T-helper 2 cell treated with Interferon-gamma antibody and Interleukin-4, amounts not matched to agents 5 μg/mL and 100 μg/mL, for 36 hours (primary cell): ENCODE results near the gene RBM19.
A peak's percentile ranks its signal among the peaks of the same experiment; 100 is the strongest.

Source experiments
- DNase-seq: peaks from one replicate; pipeline ENCODE4 v3.0.0; 2021; ENCODE audit warnings: low spot score
- H3K27ac Mint-ChIP-seq: one replicate; pipeline ENCODE4 v1.8.0; 2021; ENCODE audit warnings: mild to moderate bottlenecking, mixed read lengths
- H3K27me3 Mint-ChIP-seq: one replicate; pipeline ENCODE4 v1.8.0; 2021; ENCODE audit warnings: low read depth, mixed read lengths
- H3K36me3 Mint-ChIP-seq: one replicate; pipeline ENCODE4 v1.8.0; 2021; ENCODE audit warnings: low read depth, mixed read lengths
- H3K4me1 Mint-ChIP-seq: one replicate; pipeline ENCODE4 v1.8.0; 2021; ENCODE audit warnings: low read depth, mixed read lengths
- H3K4me3 Mint-ChIP-seq: one replicate; pipeline ENCODE4 v1.8.0; 2022; ENCODE audit warnings: mild to moderate bottlenecking, moderate library complexity, mixed read lengths
- H3K9me3 Mint-ChIP-seq: one replicate; pipeline ENCODE4 v1.8.0; 2021; ENCODE audit warnings: mixed read lengths

Gene RBM19

DNA sequence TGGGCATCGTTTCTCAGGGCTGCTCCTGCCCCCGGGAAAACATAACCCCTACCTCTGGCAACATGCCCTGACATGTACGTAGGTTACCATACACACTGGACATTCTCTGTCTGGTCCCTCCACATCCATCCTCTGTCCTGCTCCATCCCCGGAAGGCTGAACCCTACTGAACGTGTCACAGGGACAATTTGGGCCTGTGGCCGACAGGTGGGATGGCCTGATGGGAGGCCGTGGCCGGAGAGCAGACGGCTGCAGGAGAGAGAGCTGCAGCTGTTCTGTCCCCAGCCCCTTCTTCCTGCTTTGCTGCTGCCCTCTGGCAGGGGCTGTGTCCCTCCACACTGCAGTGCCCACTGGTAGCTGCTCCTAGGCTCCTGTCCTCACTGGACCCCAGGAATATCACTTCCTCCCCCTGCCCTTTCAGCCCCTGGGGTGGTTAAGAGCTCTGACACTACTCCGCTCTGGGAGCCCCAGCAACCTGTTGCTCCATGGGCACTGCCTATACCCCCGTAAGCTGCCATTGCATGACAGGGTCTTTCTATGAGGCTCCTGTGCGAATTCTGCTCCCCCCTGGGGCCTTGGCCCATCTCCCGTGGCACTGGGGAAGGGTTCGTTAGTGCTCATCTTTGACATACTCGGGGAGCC, 125.6 kb downstream of the RBM19 start:
- peak overlapping the region; percentile 55 for H3K27ac Mint-ChIP-seq
- H3K27me3 Mint-ChIP-seq = no peaks in the 10 kb centered on the region
- H3K4me1 Mint-ChIP-seq = no peaks in the 10 kb centered on the region

DNA sequence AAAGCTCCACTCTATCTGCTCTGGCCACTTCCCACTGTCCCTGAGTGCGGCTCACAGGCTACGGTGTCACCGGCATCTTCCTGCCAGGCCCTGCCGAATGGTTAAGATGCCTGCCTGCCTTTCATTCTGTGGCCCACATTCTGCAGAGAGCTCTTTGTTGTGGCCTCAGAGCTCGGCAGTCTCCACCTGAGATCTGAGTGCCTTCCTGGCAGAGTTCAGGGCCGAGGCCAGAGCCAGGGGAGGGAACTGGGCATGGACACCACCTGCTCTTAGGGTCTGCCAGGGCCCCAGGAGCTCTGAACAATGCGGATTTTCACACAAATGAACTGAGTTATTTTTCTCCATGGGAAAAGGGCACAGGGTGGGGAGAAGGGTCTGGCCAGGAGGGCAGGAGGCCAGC, 127.2 kb downstream of the RBM19 start:
- H3K4me1 Mint-ChIP-seq = no peaks in the 10 kb centered on the region
- no peak for DNase-seq
- H3K27me3 Mint-ChIP-seq = no peaks in the 10 kb centered on the region
- no peak overlapping the region for H3K27ac Mint-ChIP-seq
- H3K9me3 Mint-ChIP-seq = no peaks in the 10 kb centered on the region
- peaks cover 3% of the 10 kb centered on the region for H3K36me3 Mint-ChIP-seq
- H3K4me3 Mint-ChIP-seq = no peak overlapping the region

More for the DNA sequence above, 125.6 kb downstream of the RBM19 start:
- Mint-ChIP-seq H3K4me3 (no peak overlapping the region), H3K9me3 (no peaks in the 10 kb centered on the region), H3K36me3 (peaks cover 3% of the 10 kb centered on the region)
- DNase-seq = no peak

DNA sequence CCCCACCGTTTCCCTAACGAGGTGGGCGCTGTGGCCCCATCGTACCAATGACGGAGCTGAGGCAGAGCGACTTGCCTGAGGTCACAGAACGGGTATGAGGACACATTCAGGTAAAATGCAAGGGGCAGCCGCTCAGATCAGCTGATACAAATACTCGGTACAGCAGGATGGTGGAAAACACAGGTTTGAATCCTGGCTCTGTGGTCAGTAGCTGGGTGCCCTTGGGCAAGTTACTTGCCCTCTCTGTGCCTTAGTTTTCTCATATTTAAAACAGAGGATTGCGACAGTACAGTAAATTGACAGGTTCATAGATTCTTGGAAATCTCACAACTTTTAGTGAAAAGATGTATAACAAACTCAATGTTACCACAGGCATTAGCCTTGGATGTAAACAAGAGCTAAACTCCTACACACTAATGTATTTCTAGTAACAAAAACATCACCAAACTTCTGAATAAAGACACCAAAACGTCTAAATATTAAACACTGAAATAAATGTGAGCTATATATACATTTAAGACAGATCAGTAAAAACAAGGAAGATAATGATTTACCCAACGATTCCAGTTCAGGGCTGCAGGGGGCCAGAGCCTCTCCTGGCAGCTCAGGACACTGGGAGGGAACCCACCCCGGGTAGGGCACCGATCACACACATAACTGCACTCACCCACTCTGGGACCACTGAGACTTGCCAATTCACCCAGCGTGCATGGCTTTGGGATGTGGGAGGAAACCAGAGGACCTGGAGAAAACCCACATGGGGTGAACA, 128.4 kb downstream of the RBM19 start:
- H3K36me3 Mint-ChIP-seq = peaks cover 3% of the 10 kb centered on the region
- H3K27ac Mint-ChIP-seq = no peak overlapping the region
- no peaks in the 10 kb centered on the region for H3K4me1 Mint-ChIP-seq
- no peaks in the 10 kb centered on the region for H3K9me3 Mint-ChIP-seq
- DNase-seq = no peak
- H3K27me3 Mint-ChIP-seq = no peaks in the 10 kb centered on the region
- H3K4me3 Mint-ChIP-seq = no peak overlapping the region

DNA sequence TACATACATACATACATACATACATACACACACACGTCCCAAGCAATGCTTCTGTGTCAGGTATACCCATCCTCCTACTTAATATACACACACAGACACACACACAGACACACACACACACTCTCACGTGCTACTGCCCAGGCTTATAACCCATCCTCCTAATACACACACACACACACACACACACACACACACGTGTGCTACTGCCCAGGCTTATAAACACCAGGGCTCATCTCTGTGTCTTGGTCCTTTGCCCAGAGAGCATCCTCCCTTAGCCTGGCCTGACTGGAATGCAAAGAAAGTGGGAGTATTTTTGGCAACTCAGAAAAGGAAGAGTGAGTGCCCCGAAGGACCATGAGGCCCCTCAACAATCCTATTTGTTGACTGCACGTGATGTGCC, 129.0 kb downstream of the RBM19 start:
- Mint-ChIP-seq H3K36me3 (no peaks in the 10 kb centered on the region), H3K4me1 (no peaks in the 10 kb centered on the region), H3K4me3 (no peak overlapping the region), H3K9me3 (no peaks in the 10 kb centered on the region), H3K27me3 (no peaks in the 10 kb centered on the region), H3K27ac (no peak overlapping the region)
- DNase-seq = no peak

DNA sequence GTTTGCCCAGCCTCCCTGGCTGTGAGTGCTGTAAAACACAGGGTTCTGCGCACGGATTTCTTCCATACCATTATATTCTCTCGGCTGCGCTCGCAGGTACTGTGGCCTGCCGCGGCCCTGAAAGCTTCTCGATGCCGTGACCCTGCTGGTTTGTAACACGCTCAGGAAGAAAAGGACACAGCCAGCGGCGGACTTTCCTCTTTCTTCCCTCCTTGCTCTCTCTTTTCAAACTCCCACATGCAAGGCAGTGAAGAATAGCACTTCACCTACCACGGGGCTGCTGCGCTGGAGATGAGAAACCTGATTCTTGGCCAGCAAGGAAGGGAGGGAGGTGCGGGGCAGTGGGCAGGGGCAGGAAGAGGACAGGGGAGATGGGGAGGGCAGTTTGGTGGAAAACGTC, 130.2 kb downstream of the RBM19 start:
- no peak overlapping the region for H3K27ac Mint-ChIP-seq
- H3K36me3 Mint-ChIP-seq = no peaks in the 10 kb centered on the region
- no peak for DNase-seq
- no peak overlapping the region for H3K4me3 Mint-ChIP-seq
- no peaks in the 10 kb centered on the region for H3K27me3 Mint-ChIP-seq
- no peaks in the 10 kb centered on the region for H3K4me1 Mint-ChIP-seq
- H3K9me3 Mint-ChIP-seq = no peaks in the 10 kb centered on the region

DNA sequence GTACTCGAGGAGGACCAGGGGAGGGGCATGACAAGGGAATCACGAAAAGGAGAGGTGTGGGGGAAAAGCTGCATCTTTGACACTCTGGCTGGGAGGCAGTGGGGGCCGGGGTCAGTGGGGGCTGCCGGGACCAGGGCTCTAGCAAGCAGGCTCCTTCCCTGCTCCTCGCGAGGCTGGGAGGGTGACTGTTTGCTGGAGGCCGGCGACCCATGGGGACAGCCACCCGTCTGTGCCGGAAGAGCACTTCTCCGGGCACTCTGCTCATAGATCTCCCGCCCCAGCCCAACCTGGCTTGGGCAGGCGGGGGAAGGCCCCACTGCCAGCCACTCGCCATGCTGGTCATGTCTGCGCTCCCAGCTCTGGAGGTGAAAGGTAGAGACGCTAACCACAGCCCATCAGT, 130.7 kb downstream of the RBM19 start:
- Mint-ChIP-seq H3K4me3 (no peak overlapping the region), H3K36me3 (no peaks in the 10 kb centered on the region), H3K27me3 (no peaks in the 10 kb centered on the region), H3K4me1 (no peaks in the 10 kb centered on the region), H3K27ac (no peak overlapping the region), H3K9me3 (no peaks in the 10 kb centered on the region)
- DNase-seq = no peak

DNA sequence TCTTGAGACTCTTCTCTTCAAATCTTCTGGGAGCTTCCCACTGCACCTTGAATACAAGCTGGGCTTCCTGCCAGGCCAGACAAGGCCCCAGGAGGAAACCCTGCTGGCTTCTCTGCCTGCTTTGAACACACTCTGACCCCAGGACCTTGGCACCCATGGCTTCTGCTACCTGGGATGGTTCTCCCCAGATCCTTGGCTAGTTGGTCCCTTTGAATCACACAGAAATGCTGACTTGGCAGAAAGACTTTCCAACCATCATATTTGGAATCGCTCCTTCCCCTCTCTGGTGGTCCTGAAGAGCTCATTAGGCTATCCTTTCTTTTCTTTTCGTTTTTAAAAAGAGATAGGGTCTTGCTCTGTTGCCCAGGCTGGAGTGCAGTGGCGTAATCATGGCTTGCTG, 132.7 kb downstream of the RBM19 start:
- no peak for DNase-seq
- H3K27me3 Mint-ChIP-seq = no peaks in the 10 kb centered on the region
- no peaks in the 10 kb centered on the region for H3K9me3 Mint-ChIP-seq
- H3K27ac Mint-ChIP-seq = no peak overlapping the region
- no peaks in the 10 kb centered on the region for H3K4me1 Mint-ChIP-seq
- no peak overlapping the region for H3K4me3 Mint-ChIP-seq
- H3K36me3 Mint-ChIP-seq = no peaks in the 10 kb centered on the region

DNA sequence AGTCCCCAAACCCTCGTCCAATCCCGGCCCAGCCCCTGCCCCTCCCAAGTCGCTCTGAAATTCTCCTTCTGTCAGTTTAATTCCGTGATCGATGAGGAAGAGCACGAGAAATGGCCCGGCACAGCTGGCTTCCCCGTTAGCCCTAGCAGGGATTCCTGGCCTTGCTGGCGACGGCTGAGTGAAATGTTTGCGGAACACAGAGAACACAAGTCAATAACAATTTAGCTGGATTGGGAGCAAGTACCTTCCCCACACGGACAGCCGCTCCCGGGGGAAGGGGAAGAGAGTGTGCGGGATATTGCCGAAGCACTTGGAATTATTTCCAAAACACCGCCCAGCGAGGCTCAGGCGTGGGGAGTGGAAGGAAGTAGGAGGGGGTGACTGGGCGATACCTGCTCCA, 134.6 kb downstream of the RBM19 start:
- Mint-ChIP-seq H3K4me3 (no peak overlapping the region), H3K27ac (no peak overlapping the region), H3K9me3 (no peaks in the 10 kb centered on the region), H3K36me3 (no peaks in the 10 kb centered on the region), H3K27me3 (no peaks in the 10 kb centered on the region), H3K4me1 (no peaks in the 10 kb centered on the region)
- DNase-seq = no peak

DNA sequence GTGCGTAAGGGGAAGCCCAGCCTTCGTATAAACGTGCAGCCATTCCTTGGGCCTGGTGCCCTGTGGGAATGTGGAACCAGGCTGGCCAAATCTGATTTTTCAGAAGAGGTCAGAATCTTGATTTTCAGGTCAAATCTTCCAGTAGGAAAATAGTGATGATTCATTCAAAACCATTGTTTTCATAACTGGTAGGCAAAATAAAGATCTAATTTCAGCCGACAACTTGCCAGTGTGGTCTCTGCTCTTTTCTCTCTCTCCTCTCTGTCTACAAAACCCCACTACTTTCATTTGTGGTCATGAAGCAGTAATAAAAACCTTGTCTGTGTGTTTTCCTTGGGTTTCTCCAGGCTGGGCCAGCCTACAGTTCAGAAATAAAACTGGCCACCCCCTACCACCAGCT, 135.1 kb downstream of the RBM19 start:
- Mint-ChIP-seq H3K27ac (no peak overlapping the region), H3K4me3 (no peak overlapping the region), H3K9me3 (no peaks in the 10 kb centered on the region), H3K4me1 (no peaks in the 10 kb centered on the region), H3K27me3 (no peaks in the 10 kb centered on the region), H3K36me3 (no peaks in the 10 kb centered on the region)
- no peak for DNase-seq

DNA sequence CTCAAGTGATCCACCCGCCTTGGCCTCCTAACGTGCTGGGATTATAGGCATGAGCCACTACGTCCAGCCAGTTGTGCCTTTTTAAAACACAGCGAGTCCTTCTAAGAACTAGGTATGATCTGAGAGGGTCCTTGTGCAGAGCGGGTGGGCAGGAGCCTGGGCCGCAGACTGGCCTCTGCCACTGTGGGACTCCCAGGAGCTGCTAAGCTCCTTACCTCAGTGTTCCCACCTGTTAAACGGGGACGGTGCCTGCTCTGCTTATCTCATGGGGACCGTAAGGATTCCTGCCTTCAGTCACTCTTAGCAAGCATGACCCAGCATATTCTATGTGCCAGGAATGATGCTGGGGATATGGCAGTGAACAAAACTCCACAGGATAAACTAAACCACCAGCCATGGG, 136.9 kb downstream of the RBM19 start:
- Mint-ChIP-seq H3K27ac (no peak overlapping the region), H3K4me1 (no peaks in the 10 kb centered on the region), H3K36me3 (no peaks in the 10 kb centered on the region), H3K9me3 (no peaks in the 10 kb centered on the region), H3K4me3 (no peak overlapping the region), H3K27me3 (no peaks in the 10 kb centered on the region)
- DNase-seq = no peak

DNA sequence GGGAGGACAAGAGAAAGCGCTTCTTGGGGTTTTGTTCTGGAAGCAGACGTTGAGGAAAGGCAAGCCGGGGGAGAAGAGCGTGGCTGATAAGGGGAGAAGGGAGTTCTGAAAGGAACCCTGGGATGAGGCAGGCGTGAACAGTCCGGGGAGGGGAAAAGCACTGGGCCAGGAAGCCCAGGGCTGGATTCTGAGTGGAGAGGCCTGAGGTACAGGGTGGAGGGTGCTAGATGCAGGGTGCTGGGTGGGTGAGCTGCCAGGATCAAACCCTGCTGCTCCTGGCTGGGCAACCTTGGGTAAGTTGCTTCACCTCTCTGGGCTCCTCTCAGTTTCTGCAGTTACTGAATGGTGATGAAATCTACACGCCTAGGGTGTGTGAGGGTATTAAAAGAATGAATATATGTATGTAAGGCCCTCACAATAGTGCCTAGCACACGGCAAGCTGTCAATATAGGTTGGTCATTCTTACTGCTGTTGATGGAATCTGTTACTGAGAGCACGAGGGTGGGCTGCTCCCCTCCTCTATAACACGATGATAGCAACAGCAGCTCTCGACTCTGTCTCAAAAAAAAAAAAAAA, 138.5 kb downstream of the RBM19 start:
- no peak for DNase-seq
- Mint-ChIP-seq H3K36me3 (no peaks in the 10 kb centered on the region), H3K9me3 (no peaks in the 10 kb centered on the region), H3K4me3 (no peak overlapping the region), H3K4me1 (no peaks in the 10 kb centered on the region), H3K27ac (no peak overlapping the region), H3K27me3 (no peaks in the 10 kb centered on the region)

DNA sequence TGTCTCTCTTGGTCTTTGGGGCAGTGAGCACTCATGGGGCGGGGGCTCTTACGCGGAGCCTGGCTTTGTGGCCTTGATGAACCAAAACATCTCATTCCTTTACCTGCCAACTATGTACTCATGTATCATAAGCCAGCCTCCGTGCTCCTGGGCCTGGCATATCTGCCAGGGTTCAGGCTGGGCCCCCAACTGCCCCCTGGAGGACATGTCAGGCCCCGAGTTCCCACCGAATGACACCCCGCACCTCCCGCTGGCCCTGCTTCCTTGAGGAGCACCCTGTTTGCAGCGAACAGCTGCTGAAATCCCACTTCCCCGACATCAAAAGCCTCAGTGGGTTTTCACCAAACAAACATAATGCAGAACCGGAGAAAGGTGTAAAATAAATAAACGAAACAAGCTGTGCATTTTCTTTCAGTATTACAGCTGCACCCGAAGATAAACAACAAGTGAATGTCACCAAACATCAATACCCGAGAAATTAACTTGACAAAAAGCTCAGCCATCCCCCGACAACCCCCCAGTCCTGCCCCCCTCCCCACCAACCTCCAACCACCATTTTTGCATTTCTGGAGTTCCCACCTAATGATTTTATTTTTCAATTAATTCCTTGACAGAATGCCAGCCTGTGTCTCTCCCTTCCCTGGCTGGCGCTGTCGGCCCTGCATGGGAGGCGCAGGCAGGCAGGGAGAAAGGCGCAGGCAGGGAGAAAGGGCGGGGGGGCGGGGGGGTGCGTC, 139.2 kb downstream of the RBM19 start:
- no peaks in the 10 kb centered on the region for H3K9me3 Mint-ChIP-seq
- no peak for DNase-seq
- H3K27ac Mint-ChIP-seq = no peak overlapping the region
- no peaks in the 10 kb centered on the region for H3K4me1 Mint-ChIP-seq
- H3K36me3 Mint-ChIP-seq = no peaks in the 10 kb centered on the region
- H3K4me3 Mint-ChIP-seq = no peak overlapping the region
- H3K27me3 Mint-ChIP-seq = no peaks in the 10 kb centered on the region

DNA sequence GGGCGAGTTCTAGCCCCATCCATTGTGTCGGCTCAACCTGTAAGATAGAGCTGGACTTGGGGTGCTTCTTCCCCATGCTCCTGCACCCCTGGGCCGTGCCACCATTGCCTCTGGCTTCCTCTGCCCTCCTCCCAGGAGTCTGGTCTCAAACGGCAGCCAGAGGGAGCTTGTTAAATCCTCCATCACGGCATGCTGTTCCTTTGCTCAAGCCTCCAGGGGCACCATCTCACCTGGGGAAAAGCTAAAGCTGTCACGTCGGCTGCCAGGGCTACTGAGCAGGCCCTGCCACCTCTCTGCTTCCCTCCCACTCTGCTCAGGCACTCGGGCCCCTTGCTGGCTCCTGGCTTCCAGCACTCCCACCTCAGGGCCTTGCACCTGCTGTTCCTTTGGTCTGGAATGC, 140.4 kb downstream of the RBM19 start:
- no peak for DNase-seq
- H3K36me3 Mint-ChIP-seq = no peaks in the 10 kb centered on the region
- no peak overlapping the region for H3K4me3 Mint-ChIP-seq
- H3K27me3 Mint-ChIP-seq = no peaks in the 10 kb centered on the region
- no peaks in the 10 kb centered on the region for H3K4me1 Mint-ChIP-seq
- H3K27ac Mint-ChIP-seq = no peak overlapping the region
- no peaks in the 10 kb centered on the region for H3K9me3 Mint-ChIP-seq

DNA sequence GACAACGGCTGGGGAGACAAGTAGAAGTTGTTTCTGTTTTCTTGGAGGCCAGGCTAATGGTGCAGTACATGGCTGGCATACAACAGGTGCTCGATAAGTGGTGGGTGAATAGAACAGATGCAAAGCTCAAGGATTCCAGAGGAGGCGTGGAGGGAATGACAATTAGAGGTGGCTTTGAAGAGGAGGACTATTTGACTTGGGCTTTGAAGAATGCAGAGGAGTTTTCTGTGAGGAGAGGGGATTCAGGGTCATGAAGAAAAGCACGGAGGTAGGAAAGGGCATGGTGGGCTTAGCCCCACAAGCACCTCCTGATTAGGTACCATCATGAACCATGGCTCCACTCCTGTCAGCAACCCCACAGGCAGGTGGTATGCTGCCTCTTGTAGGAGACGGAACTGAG, 142.3 kb downstream of the RBM19 start:
- Mint-ChIP-seq H3K4me1 (no peaks in the 10 kb centered on the region), H3K36me3 (no peaks in the 10 kb centered on the region), H3K27ac (no peak overlapping the region), H3K27me3 (no peaks in the 10 kb centered on the region), H3K9me3 (no peaks in the 10 kb centered on the region), H3K4me3 (no peak overlapping the region)
- no peak for DNase-seq
